ENCODE data around the gene TMEM219. TPM values are rescaled to one million over a fixed set of nuclear protein-coding genes. Genes with fewer than 3 reads are reported as not detected.

TMEM219 gene
- total and polyA plus RNA-seq, 2 of the 8 experiments (the other 6 are each of a cell fraction or from before 2014, with no cell fraction given) = 60.2 to 116 TPM

- no peak overlapping the region for H4K8ac ChIP-seq (ENCODE audit: extremely low read depth, insufficient read depth, low read length)
- DNase-seq (ENCODE audit: low read depth in 1 of 2, low spot score in 2 of 2) = no peak
- peak overlapping the region; percentile 37; the same call in 1 of the 2 replicates for H2BK5ac ChIP-seq (ENCODE audit: low read depth, low read length)
- ChIA-PET CTCF (ENCODE audit: partially characterized antibody) (interaction anchor here (1.0 to 3.5 kb wide), 7 partner anchors 10 to 67 kb away, joined by 3 to 18 read pairs (median 3); partner anchors contain the start of genes C16orf92 and TLCD3B), POLR2A (ENCODE audit: partially characterized antibody) (interaction anchor here (1.1 to 3.2 kb wide), 4 partner anchors 14 to 114 kb away, joined by 3 to 10 read pairs (median 5); partner anchors contain the start of genes ASPHD1 and C16orf92)
- no peak overlapping the region for H3K27ac ChIP-seq (ENCODE audit: low read depth, low read length)
- H2AFZ ChIP-seq (ENCODE audit: low read length) = no peak overlapping the region
- no peak overlapping the region for H3K23ac ChIP-seq (ENCODE audit: insufficient read length)
- H3K4me1 ChIP-seq (replicated peaks in 1 of 4; ENCODE audit: control insufficient read depth in 3 of 4, insufficient read depth in 4 of 4, low read length in 3 of 4) = peaks cover 0 to 16% (median 6%) of the 10 kb centered on the region in 4 experiments; a peak in 6 of 7 replicates
- H3K4me2 ChIP-seq (ENCODE audit: insufficient read depth in 1 of 2, low read depth in 2 of 2, low read length in 2 of 2) = no peak overlapping the region
- no peak overlapping the region for H4K91ac ChIP-seq (replicated peaks; ENCODE audit: insufficient read length, low read length)
- H3K9me3 ChIP-seq (ENCODE audit: insufficient read depth in 2 of 2, low read depth in 1 of 2, low read length in 1 of 2) = no peaks in the 10 kb centered on the region
- FAIRE-seq = no peak
- peaks cover 0 to 7% of the 10 kb centered on the region in 2 experiments; a peak in 1 of 4 replicates for H3K79me2 ChIP-seq (ENCODE audit: control insufficient read depth in 1 of 2, insufficient read depth in 2 of 2, low read length in 2 of 2)
- no peak overlapping the region for H3K18ac ChIP-seq (ENCODE audit: extremely low read depth, low read length)
- no peak overlapping the region for H2BK15ac ChIP-seq (ENCODE audit: low read length)
- H4K5ac ChIP-seq (ENCODE audit: insufficient read length, low read depth, low read length) = no peak overlapping the region
- no peak overlapping the region for H2AK5ac ChIP-seq (ENCODE audit: low read depth, low read length)
- 0 out of 2 replicates have a peak overlapping the region, but pooled peaks have one; percentile 31 for H2BK12ac ChIP-seq (ENCODE audit: low read depth, low read length)
- H3K79me1 ChIP-seq (ENCODE audit: low read depth, low read length) = peaks cover 3% of the 10 kb centered on the region; the same call in 1 of the 2 replicates
- no peak overlapping the region for H3K14ac ChIP-seq (ENCODE audit: insufficient read length)
- no peak overlapping the region for H3K56ac ChIP-seq (replicated peaks; ENCODE audit: insufficient read length, low read depth, low read length)
- no peaks in the 10 kb centered on the region for H3K27me3 ChIP-seq (replicated peaks in 1 of 4; ENCODE audit: control insufficient read depth in 3 of 4, extremely low read depth in 1 of 4, insufficient read depth in 3 of 4, low read length in 3 of 4)
- no peak overlapping the region for H3K9ac ChIP-seq (replicated peaks in 1 of 4; ENCODE audit: extremely low read depth in 1 of 4, low read depth in 3 of 4, low read length in 3 of 4)
- H3K36me3 ChIP-seq (ENCODE audit: control insufficient read depth in 2 of 4, insufficient read depth in 4 of 4, low read length in 3 of 4) = peaks cover 0 to 10% (median 4%) of the 10 kb centered on the region in 4 experiments; a peak in 5 of 8 replicates
- no peak overlapping the region for H3K4me3 ChIP-seq (ENCODE audit: extremely low read depth in 1 of 4, insufficient read depth in 2 of 4, low read depth in 3 of 4, low read length in 4 of 4)
- peaks cover 9% of the 10 kb centered on the region; the same call in 1 of the 2 replicates for H3K23me2 ChIP-seq (ENCODE audit: low read depth, low read length)
- H2BK20ac ChIP-seq (ENCODE audit: low read length) = no peak overlapping the region
- H3K4ac ChIP-seq (replicated peaks; ENCODE audit: insufficient read length, low read depth, low read length) = no peak overlapping the region
- no peak overlapping the region for H2BK120ac ChIP-seq (replicated peaks; ENCODE audit: low read depth, low read length)
- H4K20me1 ChIP-seq (replicated peaks in 1 of 2; ENCODE audit: control insufficient read depth in 1 of 2, insufficient read depth in 2 of 2, low read length in 2 of 2) = peaks cover 0 to 6% of the 10 kb centered on the region in 2 experiments
- 89% methylated on average over 6 of the region's 6 CpGs; no CpG with 5 or more reads in 1 of the 2 experiments for WGBS, 2 experiments (ENCODE audit: extremely low coverage in 1 of 2, insufficient coverage in 1 of 2, insufficient read length in 1 of 2, insufficient replicate concordance in 2 of 2, low coverage in 1 of 2, low lambda C conversion rate in 2 of 2, missing lambda C conversion rate in 1 of 2)
- TF ChIP-seq BCL11A (IDR thresholded peaks at IDR 0.05; ENCODE audit: low read depth in 2 of 2, low read length in 2 of 2) = no peak
- no peak for TF ChIP-seq POU5F1 (IDR thresholded peaks at IDR 0.05; ENCODE audit: low read depth, low read length)
- no peak for TF ChIP-seq RAD21 (IDR thresholded peaks at IDR 0.05 in 1 of 2, conservative IDR thresholded peaks at IDR 0.05 in 1 of 2; ENCODE audit: low read depth in 2 of 2, low read length in 2 of 2)
- TF ChIP-seq KDM5A (IDR thresholded peaks at IDR 0.05; ENCODE audit: low read length) = no peak
- TF ChIP-seq CBX5 (IDR thresholded peaks at IDR 0.05; ENCODE audit: low read depth, low read length) = no peak
- no peak for TF ChIP-seq EGR1 (IDR thresholded peaks at IDR 0.05; ENCODE audit: borderline replicate concordance, low read depth, low read length)
- TF ChIP-seq, protein P1, sequence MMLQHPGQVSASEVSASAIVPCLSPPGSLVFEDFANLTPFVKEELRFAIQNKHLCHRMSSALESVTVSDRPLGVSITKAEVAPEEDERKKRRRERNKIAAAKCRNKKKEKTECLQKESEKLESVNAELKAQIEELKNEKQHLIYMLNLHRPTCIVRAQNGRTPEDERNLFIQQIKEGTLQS (IDR thresholded peaks at IDR 0.05; ENCODE audit: insufficient read depth, low read depth, low read length) = no peak
- no peak for TF ChIP-seq SP2 (IDR thresholded peaks at IDR 0.05; ENCODE audit: low read length)
- TF ChIP-seq SRF (IDR thresholded peaks at IDR 0.05; ENCODE audit: low read depth, low read length) = no peak
- TF ChIP-seq EZH2 (IDR thresholded peaks at IDR 0.05; ENCODE audit: low read depth, low read length, severe bottlenecking) = no peak
- no peak for TF ChIP-seq KDM1A (IDR thresholded peaks at IDR 0.05; ENCODE audit: borderline replicate concordance, low read length)
- TF ChIP-seq ASH2L (IDR thresholded peaks at IDR 0.05; ENCODE audit: low read length) = no peak
- no peak for TF ChIP-seq CREB1 (IDR thresholded peaks at IDR 0.05)
- TF ChIP-seq POLR2A (IDR thresholded peaks at IDR 0.05; ENCODE audit: control extremely low read depth in 1 of 2, low read depth in 2 of 2, low read length in 2 of 2) = no peak
Measured at GRCh38 chr16:29999605-30000004, 37.7 kb downstream of the TMEM219 start.

Measured in H1 (cell line).